Liver (tissue), 3 donors: ENCODE measurements around the gene DZIP1.

Experiments used
- ATF3 ChIP-seq: IDR thresholded peaks from 2 replicates; pipeline ENCODE4 v1.6.1; 2016; ENCODE audit warnings: antibody characterized with exemption
- CTCF ChIP-seq: fragments of 150-350 bp; IDR thresholded peaks from 2 replicates; pipeline ENCODE4 v1.5.1; 2017; ENCODE audit warnings: improper control_type of control experiment, low read depth, low read length; ENCODE audit not compliant: missing input control
- GABPA ChIP-seq, 2 donors: IDR thresholded peaks in 1 of 2; conservative IDR thresholded peaks in 1 of 2; 2 replicates each; pipeline ENCODE4 v1.6.1; 2016; ENCODE audit warnings: antibody characterized with exemption in 2 of 2, mild to moderate bottlenecking in 1 of 2, moderate library complexity in 1 of 2
- NR2F2 ChIP-seq: IDR thresholded peaks from 2 replicates; pipeline ENCODE4 v1.6.1; 2016; ENCODE audit warnings: antibody characterized with exemption
- ZBTB33 ChIP-seq: IDR thresholded peaks from 2 replicates; pipeline ENCODE4 v1.6.1; 2016; ENCODE audit warnings: antibody characterized with exemption
- donor health status: healthy.
- donor health status: healthy.

DNA sequence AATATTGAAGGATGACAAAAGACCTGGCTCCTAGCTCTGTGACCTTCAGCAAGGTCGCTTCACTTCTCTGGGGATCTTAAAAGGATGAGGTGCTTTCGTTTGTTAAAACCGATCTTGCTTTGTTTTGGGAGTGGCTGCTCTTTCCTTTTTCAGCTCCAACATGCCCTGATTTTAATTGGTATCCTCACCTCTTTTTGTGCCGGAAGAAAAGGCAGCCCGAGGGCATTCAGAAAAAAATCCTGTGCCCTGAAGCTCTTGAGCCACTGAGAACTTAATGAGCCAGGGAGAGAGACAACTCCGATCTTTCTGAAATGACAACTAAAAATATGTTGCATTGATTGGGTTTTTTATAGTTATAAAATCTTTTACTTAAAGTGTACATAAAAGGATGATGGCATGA lies 72.6 kb downstream of the DZIP1 start:
- TF ChIP-seq GABPA (IDR thresholded peaks at IDR 0.05 in 1 of 2, conservative IDR thresholded peaks at IDR 0.05 in 1 of 2) = no peak
- TF ChIP-seq CTCF = no peak
- TF ChIP-seq ZBTB33 = no peak
- TF ChIP-seq ATF3 = no peak
- no peak for TF ChIP-seq NR2F2
